HepG2 (cell line): Measurements from ENCODE around the gene IL17RB. TPM values are rescaled to one million over a fixed set of nuclear protein-coding genes. Genes with fewer than 3 reads are reported as not detected.
A peak's percentile ranks its signal among the peaks of the same experiment; 100 is the strongest.

ENCODE experiments used
- ETV5 ChIP-seq: IDR thresholded peaks from 2 replicates; pipeline ENCODE4 v1.6.1; 2018; ENCODE audit warnings: missing biosample characterization, missing genetic modification reagents, inconsistent platforms, borderline replicate concordance
- JARID2 ChIP-seq: sonication (generic); formaldehyde crosslinking; IDR thresholded peaks from 2 replicates; pipeline ENCODE4 v1.8.1; 2023; ENCODE audit warnings: missing genetic modification reagents, inconsistent platforms; ENCODE audit not compliant: insufficient replicate concordance
- JUN ChIP-seq: sonication (generic); formaldehyde crosslinking; IDR thresholded peaks from 2 replicates; pipeline ENCODE4 v1.4.0; 2020; ENCODE audit warnings: mild to moderate bottlenecking, missing genetic modification reagents
- PHF20 ChIP-seq: sonication (generic); formaldehyde crosslinking; IDR thresholded peaks from 2 replicates; pipeline ENCODE4 v1.5.0; 2020; ENCODE audit warnings: mild to moderate bottlenecking, missing genetic modification reagents
- SAP130 ChIP-seq: IDR thresholded peaks from 2 replicates; pipeline ENCODE4 v1.6.1; 2016; ENCODE audit warnings: low read depth
- ZBTB20 ChIP-seq: sonication (generic); formaldehyde crosslinking; IDR thresholded peaks from 2 replicates; pipeline ENCODE4 v1.8.1; 2023; ENCODE audit warnings: missing genetic modification reagents, low read depth, mild to moderate bottlenecking, borderline replicate concordance
- ZBTB3 ChIP-seq: sonication (generic); formaldehyde crosslinking; IDR thresholded peaks from 2 replicates; pipeline ENCODE4 v1.4.0; 2020; ENCODE audit warnings: low read depth, mild to moderate bottlenecking, moderate library complexity, missing genetic modification reagents, borderline replicate concordance
- ZFP82 ChIP-seq: sonication (generic); formaldehyde crosslinking; IDR thresholded peaks from 2 replicates; pipeline ENCODE4 v1.5.1; 2020; ENCODE audit warnings: mild to moderate bottlenecking, missing genetic modification reagents, borderline replicate concordance
- ZNF484 ChIP-seq: sonication (generic); formaldehyde crosslinking; IDR thresholded peaks from 2 replicates; pipeline ENCODE4 v1.5.1; 2020; ENCODE audit warnings: mild to moderate bottlenecking, low read depth, missing genetic modification reagents, borderline replicate concordance
- ZNF670 ChIP-seq: sonication (generic); formaldehyde crosslinking; IDR thresholded peaks from 2 replicates; pipeline ENCODE4 v1.8.0; 2022; ENCODE audit warnings: mild to moderate bottlenecking, missing genetic modification reagents, borderline replicate concordance
- polyA plus RNA-seq, 8 experiments: library from polyadenylated mRNA; depleted of rRNA in 3 of 8; stranded (reverse) in 7 of 8; unstranded in 1 of 8; fragments of >200 nt; fragmentation: Illumina TruSeq in 4 of 8; extraction: Trizol in 4 of 8; gene quantifications; 2 replicates each; pipeline versions ENCODE4 v1.2.1 to v1.2.3, GENCODE V29; 2011 to 2016; ENCODE audit warnings: low read depth in 4 of 8, missing spikeins in 1 of 8, mixed read lengths in 1 of 8; ENCODE audit not compliant: insufficient read depth in 1 of 8
- total RNA-seq, 5 experiments: library from RNA; depleted of rRNA; stranded (reverse); fragments of >200 nt; fragmentation: Illumina TruSeq; extraction: Trizol; gene quantifications; 2 replicates each; pipeline ENCODE4 v1.2.3, GENCODE V29; 2016; ENCODE audit warnings: low read depth in 1 of 5
- TF ChIP-seq, protein P1 (sequence below): IDR thresholded peaks from 2 replicates; pipeline ENCODE4 v1.6.1; 2016
- TF ChIP-seq, protein P2 (sequence below): sonication (generic); formaldehyde crosslinking; IDR thresholded peaks from 2 replicates; pipeline ENCODE4 v1.4.0; 2020; ENCODE audit warnings: missing genetic modification reagents
- TF ChIP-seq, protein P3 (sequence below): sonication (generic); formaldehyde crosslinking; IDR thresholded peaks from 2 replicates; pipeline ENCODE4 v1.5.0; 2020; ENCODE audit warnings: mild to moderate bottlenecking, missing genetic modification reagents, borderline replicate concordance
- TF ChIP-seq, protein P4 (sequence below): IDR thresholded peaks from 2 replicates; pipeline ENCODE4 v1.6.1; 2012; ENCODE audit warnings: inconsistent platforms
- TF ChIP-seq, protein P5 (sequence below): sonication (generic); formaldehyde crosslinking; IDR thresholded peaks from 2 replicates; pipeline ENCODE4 v1.9.0; 2022; ENCODE audit warnings: missing genetic modification reagents, mild to moderate bottlenecking, borderline replicate concordance

Gene IL17RB
- total and polyA plus RNA-seq, 2 of the 13 experiments (the other 11 are each of a cell fraction or from before 2014, with no cell fraction given) = 130 to 190 TPM

DNA sequence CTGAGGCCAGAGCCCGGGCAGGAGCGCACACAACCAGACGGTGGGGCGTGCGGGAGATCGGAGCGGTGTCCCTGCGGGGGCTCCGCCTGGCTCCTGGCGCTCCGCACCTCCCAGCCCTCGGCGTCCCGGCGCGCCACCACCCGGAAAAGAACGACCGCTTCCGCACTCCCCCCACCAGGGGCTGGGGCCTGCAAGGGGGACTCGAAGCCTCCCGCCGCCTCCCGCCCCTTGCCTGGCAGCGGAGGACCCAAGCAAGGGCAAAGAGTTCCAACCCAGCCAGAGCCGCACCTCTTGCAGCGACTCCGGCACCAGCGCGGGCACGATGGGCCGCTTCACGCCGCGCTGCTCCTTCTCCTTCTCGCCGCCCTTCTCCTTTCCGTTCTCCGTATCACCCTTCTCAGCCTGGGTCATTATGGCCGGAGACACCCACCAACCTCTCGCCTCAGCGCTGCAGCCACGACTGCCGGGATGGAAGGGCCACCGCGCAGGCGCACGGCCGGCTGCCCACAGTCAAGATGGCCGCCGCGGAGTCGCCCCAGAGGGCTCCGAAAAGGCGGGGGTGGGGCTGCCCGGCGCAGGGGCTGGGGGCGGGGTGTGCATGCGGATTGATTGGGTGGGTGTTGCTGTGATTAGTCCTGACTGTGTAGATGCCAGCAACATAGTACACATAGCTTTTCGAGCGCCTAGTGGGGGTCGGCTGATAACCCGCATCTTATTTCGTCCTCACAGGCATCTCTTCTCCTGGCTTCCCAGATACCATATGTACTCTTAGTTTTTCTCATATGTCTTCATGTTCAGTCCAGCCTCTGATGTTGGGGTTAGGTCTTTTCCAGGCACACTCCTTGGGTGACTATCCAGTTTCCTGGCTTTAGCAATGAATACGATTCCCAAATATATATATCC is 35.6 kb downstream of the IL17RB start, which contains the start of gene ACTR8 (continued):
- TF ChIP-seq ZFP82 (peak; percentile 91; the same call in 1 of the 2 replicates), PHF20 (CRISPR knock-in tag) (peak; percentile 82), JARID2 (peak; percentile 62), ZBTB3 (CRISPR knock-in tag) (no peak; the same call in 1 of the 2 replicates), ZNF484 (no peak), ETV5 (CRISPR knock-in tag) (peak; percentile 69), SAP130 (CRISPR knock-in tag) (peak; percentile 91), JUN (CRISPR knock-in tag) (no peak), ZBTB20 (CRISPR knock-in tag) (no peak), ZNF670 (CRISPR knock-in tag) (peak; percentile 87)
- TF ChIP-seq, protein P1, sequence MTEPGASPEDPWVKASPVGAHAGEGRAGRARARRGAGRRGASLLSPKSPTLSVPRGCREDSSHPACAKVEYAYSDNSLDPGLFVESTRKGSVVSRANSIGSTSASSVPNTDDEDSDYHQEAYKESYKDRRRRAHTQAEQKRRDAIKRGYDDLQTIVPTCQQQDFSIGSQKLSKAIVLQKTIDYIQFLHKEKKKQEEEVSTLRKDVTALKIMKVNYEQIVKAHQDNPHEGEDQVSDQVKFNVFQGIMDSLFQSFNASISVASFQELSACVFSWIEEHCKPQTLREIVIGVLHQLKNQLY = no peak
- TF ChIP-seq, protein P2, sequence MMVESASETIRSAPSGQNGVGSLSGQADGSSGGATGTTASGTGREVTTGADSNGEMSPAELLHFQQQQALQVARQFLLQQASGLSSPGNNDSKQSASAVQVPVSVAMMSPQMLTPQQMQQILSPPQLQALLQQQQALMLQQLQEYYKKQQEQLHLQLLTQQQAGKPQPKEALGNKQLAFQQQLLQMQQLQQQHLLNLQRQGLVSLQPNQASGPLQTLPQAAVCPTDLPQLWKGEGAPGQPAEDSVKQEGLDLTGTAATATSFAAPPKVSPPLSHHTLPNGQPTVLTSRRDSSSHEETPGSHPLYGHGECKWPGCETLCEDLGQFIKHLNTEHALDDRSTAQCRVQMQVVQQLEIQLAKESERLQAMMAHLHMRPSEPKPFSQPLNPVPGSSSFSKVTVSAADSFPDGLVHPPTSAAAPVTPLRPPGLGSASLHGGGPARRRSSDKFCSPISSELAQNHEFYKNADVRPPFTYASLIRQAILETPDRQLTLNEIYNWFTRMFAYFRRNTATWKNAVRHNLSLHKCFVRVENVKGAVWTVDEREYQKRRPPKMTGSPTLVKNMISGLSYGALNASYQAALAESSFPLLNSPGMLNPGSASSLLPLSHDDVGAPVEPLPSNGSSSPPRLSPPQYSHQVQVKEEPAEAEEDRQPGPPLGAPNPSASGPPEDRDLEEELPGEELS = peak; percentile 42; the same call in 1 of the 2 replicates
- TF ChIP-seq, protein P3, sequence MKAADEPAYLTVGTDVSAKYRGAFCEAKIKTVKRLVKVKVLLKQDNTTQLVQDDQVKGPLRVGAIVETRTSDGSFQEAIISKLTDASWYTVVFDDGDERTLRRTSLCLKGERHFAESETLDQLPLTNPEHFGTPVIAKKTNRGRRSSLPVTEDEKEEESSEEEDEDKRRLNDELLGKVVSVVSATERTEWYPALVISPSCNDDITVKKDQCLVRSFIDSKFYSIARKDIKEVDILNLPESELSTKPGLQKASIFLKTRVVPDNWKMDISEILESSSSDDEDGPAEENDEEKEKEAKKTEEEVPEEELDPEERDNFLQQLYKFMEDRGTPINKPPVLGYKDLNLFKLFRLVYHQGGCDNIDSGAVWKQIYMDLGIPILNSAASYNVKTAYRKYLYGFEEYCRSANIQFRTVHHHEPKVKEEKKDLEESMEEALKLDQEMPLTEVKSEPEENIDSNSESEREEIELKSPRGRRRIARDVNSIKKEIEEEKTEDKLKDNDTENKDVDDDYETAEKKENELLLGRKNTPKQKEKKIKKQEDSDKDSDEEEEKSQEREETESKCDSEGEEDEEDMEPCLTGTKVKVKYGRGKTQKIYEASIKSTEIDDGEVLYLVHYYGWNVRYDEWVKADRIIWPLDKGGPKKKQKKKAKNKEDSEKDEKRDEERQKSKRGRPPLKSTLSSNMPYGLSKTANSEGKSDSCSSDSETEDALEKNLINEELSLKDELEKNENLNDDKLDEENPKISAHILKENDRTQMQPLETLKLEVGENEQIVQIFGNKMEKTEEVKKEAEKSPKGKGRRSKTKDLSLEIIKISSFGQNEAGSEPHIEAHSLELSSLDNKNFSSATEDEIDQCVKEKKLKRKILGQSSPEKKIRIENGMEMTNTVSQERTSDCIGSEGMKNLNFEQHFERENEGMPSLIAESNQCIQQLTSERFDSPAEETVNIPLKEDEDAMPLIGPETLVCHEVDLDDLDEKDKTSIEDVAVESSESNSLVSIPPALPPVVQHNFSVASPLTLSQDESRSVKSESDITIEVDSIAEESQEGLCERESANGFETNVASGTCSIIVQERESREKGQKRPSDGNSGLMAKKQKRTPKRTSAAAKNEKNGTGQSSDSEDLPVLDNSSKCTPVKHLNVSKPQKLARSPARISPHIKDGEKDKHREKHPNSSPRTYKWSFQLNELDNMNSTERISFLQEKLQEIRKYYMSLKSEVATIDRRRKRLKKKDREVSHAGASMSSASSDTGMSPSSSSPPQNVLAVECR (CRISPR knock-in tag) = peak; percentile 97
- TF ChIP-seq, protein P4, sequence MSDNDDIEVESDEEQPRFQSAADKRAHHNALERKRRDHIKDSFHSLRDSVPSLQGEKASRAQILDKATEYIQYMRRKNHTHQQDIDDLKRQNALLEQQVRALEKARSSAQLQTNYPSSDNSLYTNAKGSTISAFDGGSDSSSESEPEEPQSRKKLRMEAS = peak; percentile 45; the same call in 1 of the 2 replicates
- TF ChIP-seq, protein P5, sequence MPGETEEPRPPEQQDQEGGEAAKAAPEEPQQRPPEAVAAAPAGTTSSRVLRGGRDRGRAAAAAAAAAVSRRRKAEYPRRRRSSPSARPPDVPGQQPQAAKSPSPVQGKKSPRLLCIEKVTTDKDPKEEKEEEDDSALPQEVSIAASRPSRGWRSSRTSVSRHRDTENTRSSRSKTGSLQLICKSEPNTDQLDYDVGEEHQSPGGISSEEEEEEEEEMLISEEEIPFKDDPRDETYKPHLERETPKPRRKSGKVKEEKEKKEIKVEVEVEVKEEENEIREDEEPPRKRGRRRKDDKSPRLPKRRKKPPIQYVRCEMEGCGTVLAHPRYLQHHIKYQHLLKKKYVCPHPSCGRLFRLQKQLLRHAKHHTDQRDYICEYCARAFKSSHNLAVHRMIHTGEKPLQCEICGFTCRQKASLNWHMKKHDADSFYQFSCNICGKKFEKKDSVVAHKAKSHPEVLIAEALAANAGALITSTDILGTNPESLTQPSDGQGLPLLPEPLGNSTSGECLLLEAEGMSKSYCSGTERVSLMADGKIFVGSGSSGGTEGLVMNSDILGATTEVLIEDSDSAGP (CRISPR knock-in tag) = peak; percentile 92
